ENCODE data around the gene PCSK5. TPM values are rescaled to one million over a fixed set of nuclear protein-coding genes. Genes with fewer than 3 reads are reported as not detected.

Gene PCSK5
- total and polyA plus RNA-seq, 2 of the 8 experiments (the other 6 are each of a cell fraction or from before 2014, with no cell fraction given), result 5.5 to 10.7 TPM

- no peak for TF ChIP-seq RAD21 (IDR thresholded peaks at IDR 0.05 in 1 of 2, conservative IDR thresholded peaks at IDR 0.05 in 1 of 2; ENCODE audit: low read depth in 2 of 2, low read length in 2 of 2)
- no peak for TF ChIP-seq TAF7 (optimal IDR thresholded peaks at IDR 0.05; ENCODE audit: borderline replicate concordance, low read depth, low read length)
Measured at GRCh38 chr9:75939536-75940111, 49.2 kb downstream of the PCSK5 start (continued).
